Measurements from ENCODE around the gene PPP1R12A.

The PPP1R12A gene

DNA sequence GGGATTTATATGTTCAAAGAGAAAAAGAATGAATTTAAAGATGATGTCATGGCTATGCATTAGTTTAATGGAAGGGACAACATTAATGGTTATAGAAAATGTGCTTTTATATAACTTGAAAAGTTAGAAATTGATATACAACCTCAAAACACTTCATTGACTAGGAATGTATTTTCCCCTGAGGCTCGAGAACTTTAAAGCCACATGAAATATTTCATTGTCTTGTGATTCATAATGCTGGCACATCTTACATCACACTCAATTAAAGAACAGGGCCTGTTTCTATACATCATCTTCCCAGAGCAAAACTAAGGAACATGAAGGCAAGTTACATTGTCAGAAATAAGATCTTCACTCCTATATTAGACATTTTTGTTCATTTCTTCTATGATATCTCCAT is 208.9 kb downstream of the PPP1R12A start:
- TF ChIP-seq GABPA (IDR thresholded peaks at IDR 0.05; ENCODE audit: low read depth) (no peak), POLR2AphosphoS5 (IDR thresholded peaks at IDR 0.05; ENCODE audit: low read depth) (no peak), SPI1 (IDR thresholded peaks at IDR 0.05; ENCODE audit: borderline replicate concordance, low read depth) (no peak)
- TF ChIP-seq, protein P1, sequence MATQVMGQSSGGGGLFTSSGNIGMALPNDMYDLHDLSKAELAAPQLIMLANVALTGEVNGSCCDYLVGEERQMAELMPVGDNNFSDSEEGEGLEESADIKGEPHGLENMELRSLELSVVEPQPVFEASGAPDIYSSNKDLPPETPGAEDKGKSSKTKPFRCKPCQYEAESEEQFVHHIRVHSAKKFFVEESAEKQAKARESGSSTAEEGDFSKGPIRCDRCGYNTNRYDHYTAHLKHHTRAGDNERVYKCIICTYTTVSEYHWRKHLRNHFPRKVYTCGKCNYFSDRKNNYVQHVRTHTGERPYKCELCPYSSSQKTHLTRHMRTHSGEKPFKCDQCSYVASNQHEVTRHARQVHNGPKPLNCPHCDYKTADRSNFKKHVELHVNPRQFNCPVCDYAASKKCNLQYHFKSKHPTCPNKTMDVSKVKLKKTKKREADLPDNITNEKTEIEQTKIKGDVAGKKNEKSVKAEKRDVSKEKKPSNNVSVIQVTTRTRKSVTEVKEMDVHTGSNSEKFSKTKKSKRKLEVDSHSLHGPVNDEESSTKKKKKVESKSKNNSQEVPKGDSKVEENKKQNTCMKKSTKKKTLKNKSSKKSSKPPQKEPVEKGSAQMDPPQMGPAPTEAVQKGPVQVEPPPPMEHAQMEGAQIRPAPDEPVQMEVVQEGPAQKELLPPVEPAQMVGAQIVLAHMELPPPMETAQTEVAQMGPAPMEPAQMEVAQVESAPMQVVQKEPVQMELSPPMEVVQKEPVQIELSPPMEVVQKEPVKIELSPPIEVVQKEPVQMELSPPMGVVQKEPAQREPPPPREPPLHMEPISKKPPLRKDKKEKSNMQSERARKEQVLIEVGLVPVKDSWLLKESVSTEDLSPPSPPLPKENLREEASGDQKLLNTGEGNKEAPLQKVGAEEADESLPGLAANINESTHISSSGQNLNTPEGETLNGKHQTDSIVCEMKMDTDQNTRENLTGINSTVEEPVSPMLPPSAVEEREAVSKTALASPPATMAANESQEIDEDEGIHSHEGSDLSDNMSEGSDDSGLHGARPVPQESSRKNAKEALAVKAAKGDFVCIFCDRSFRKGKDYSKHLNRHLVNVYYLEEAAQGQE (IDR thresholded peaks at IDR 0.05; ENCODE audit: insufficient replicate concordance, low read depth): no peak
- TF ChIP-seq, protein P2, sequence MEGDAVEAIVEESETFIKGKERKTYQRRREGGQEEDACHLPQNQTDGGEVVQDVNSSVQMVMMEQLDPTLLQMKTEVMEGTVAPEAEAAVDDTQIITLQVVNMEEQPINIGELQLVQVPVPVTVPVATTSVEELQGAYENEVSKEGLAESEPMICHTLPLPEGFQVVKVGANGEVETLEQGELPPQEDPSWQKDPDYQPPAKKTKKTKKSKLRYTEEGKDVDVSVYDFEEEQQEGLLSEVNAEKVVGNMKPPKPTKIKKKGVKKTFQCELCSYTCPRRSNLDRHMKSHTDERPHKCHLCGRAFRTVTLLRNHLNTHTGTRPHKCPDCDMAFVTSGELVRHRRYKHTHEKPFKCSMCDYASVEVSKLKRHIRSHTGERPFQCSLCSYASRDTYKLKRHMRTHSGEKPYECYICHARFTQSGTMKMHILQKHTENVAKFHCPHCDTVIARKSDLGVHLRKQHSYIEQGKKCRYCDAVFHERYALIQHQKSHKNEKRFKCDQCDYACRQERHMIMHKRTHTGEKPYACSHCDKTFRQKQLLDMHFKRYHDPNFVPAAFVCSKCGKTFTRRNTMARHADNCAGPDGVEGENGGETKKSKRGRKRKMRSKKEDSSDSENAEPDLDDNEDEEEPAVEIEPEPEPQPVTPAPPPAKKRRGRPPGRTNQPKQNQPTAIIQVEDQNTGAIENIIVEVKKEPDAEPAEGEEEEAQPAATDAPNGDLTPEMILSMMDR (IDR thresholded peaks at IDR 0.05; ENCODE audit: insufficient read depth, low read length): no peak
- Histone ChIP-seq H3K27me3 (ENCODE audit: insufficient read depth, poor library complexity, severe bottlenecking) (no peaks in the 10 kb centered on the region), H3K4me3 (replicated peaks; ENCODE audit: insufficient read depth, low read length) (no peak overlapping the region), H3K27ac (replicated peaks) (no peak overlapping the region)
- DNase-seq (ENCODE audit: low read depth in 1 of 2, low spot score in 1 of 2): no peak

All from HL-60 (cell line).